Loucy (cell line): ENCODE measurements around the gene NUMB.

Experiments used
- H2AFZ ChIP-seq: fragments of 200-600 bp; sonication (generic); 2 replicates; pipeline ENCODE4 v1.6.0; 2016; ENCODE audit warnings: antibody characterized with exemption, mild to moderate bottlenecking, low read length, moderate library complexity
- H3F3A ChIP-seq: fragments of 200-600 bp; 2 replicates; pipeline ENCODE4 v1.6.0; 2016; ENCODE audit warnings: antibody characterized with exemption, low read depth, mild to moderate bottlenecking
- H3K27me3 ChIP-seq: fragments of 200-600 bp; sonication (generic); 2 replicates; pipeline ENCODE4 v1.6.1; 2014; ENCODE audit warnings: low read length, mild to moderate bottlenecking; ENCODE audit not compliant: insufficient read depth, poor library complexity, severe bottlenecking
- H3K36me3 ChIP-seq: fragments of 200-600 bp; sonication (generic); 2 replicates; pipeline ENCODE4 v1.6.1; 2016; ENCODE audit warnings: low read length; ENCODE audit not compliant: insufficient read depth
- H3K4me1 ChIP-seq: fragments of 200-600 bp; sonication (generic); 2 replicates; pipeline ENCODE4 v1.5.1; 2014; ENCODE audit warnings: low read length, mild to moderate bottlenecking; ENCODE audit not compliant: insufficient read depth, poor library complexity, severe bottlenecking
- H3K4me2 ChIP-seq: fragments of 200-600 bp; sonication (generic); 2 replicates; pipeline ENCODE4 v1.6.0; 2014; ENCODE audit warnings: antibody characterized with exemption, low read length, low read depth, mild to moderate bottlenecking; ENCODE audit not compliant: poor library complexity, severe bottlenecking
- H3K4me3 ChIP-seq: fragments of 200-600 bp; sonication (generic); 2 replicates; pipeline ENCODE4 v1.5.1; 2014; ENCODE audit warnings: low read length, mild to moderate bottlenecking, mixed read lengths; ENCODE audit not compliant: poor library complexity, severe bottlenecking
- H3K79me2 ChIP-seq: fragments of 200-600 bp; sonication (generic); 2 replicates; pipeline ENCODE4 v1.6.1; 2014; ENCODE audit warnings: low read length; ENCODE audit not compliant: insufficient read depth
- H3K9ac ChIP-seq: fragments of 200-600 bp; sonication (generic); 2 replicates; pipeline ENCODE4 v1.6.0; 2014; ENCODE audit warnings: mild to moderate bottlenecking, low read depth, low read length, moderate library complexity; ENCODE audit not compliant: poor library complexity, severe bottlenecking
- H3K9me2 ChIP-seq: fragments of 200-600 bp; sonication (generic); replicated peaks from 2 replicates; pipeline ENCODE4 v1.6.1; 2016; ENCODE audit warnings: low read depth, low read length, mixed read lengths
- H3K9me3 ChIP-seq: fragments of 200-600 bp; sonication (generic); 2 replicates; pipeline ENCODE4 v1.6.1; 2014; ENCODE audit warnings: mild to moderate bottlenecking, antibody characterized with exemption, low read length, low read depth; ENCODE audit not compliant: insufficient read depth
- H4K20me1 ChIP-seq: fragments of 200-600 bp; sonication (generic); 2 replicates; pipeline ENCODE4 v1.6.0; 2014; ENCODE audit warnings: antibody characterized with exemption, low read length, mild to moderate bottlenecking; ENCODE audit not compliant: insufficient read depth, poor library complexity, severe bottlenecking
- EZH2phosphoT487 ChIP-seq: fragments of 200-600 bp; IDR thresholded peaks from 2 replicates; pipeline ENCODE4 v1.6.1; 2018; ENCODE audit warnings: antibody characterized with exemption, mild to moderate bottlenecking, moderate library complexity, borderline replicate concordance
- TF ChIP-seq, protein P1 (sequence below): fragments of 200-600 bp; sonication (generic); conservative IDR thresholded peaks from 2 replicates; pipeline ENCODE4 v1.5.1; 2014; ENCODE audit warnings: mild to moderate bottlenecking, antibody characterized with exemption, low read length

NUMB gene

DNA sequence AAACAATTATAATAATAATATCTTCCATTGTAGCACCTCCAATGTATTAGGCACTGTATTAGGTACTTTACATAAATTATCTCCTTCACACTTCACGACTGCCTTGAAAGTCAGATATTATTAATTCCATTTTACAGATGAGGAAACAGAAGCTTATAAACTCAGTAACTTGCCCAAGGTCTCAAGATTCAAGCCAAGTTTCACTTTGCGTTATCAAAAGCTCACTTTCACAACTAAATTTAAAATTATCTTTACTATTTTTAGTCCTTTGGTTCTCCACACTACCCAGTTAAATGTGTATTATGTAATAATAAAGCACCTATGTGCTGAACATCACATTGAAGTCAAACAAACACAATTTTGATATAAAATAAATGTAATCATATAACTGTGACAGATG is 55.8 kb downstream of the NUMB start:
- no peaks in the 10 kb centered on the region for H3K9me3 ChIP-seq
- no peaks in the 10 kb centered on the region for H3K9me2 ChIP-seq
- no peak overlapping the region for H2AFZ ChIP-seq
- H3K9ac ChIP-seq, result no peak overlapping the region
- no peaks in the 10 kb centered on the region for H3K4me1 ChIP-seq
- TF ChIP-seq EZH2phosphoT487, result no peak
- TF ChIP-seq, protein P1, sequence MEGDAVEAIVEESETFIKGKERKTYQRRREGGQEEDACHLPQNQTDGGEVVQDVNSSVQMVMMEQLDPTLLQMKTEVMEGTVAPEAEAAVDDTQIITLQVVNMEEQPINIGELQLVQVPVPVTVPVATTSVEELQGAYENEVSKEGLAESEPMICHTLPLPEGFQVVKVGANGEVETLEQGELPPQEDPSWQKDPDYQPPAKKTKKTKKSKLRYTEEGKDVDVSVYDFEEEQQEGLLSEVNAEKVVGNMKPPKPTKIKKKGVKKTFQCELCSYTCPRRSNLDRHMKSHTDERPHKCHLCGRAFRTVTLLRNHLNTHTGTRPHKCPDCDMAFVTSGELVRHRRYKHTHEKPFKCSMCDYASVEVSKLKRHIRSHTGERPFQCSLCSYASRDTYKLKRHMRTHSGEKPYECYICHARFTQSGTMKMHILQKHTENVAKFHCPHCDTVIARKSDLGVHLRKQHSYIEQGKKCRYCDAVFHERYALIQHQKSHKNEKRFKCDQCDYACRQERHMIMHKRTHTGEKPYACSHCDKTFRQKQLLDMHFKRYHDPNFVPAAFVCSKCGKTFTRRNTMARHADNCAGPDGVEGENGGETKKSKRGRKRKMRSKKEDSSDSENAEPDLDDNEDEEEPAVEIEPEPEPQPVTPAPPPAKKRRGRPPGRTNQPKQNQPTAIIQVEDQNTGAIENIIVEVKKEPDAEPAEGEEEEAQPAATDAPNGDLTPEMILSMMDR, result no peak
- no peaks in the 10 kb centered on the region for H3K27me3 ChIP-seq
- H3K4me2 ChIP-seq, result no peak overlapping the region
- no peak overlapping the region for H3K4me3 ChIP-seq
- no peaks in the 10 kb centered on the region for H4K20me1 ChIP-seq
- peaks cover 11% of the 10 kb centered on the region for H3K79me2 ChIP-seq
- peaks cover 7% of the 10 kb centered on the region; the same call in 1 of the 2 replicates for H3K36me3 ChIP-seq
- H3F3A ChIP-seq, result no peaks in the 10 kb centered on the region

DNA sequence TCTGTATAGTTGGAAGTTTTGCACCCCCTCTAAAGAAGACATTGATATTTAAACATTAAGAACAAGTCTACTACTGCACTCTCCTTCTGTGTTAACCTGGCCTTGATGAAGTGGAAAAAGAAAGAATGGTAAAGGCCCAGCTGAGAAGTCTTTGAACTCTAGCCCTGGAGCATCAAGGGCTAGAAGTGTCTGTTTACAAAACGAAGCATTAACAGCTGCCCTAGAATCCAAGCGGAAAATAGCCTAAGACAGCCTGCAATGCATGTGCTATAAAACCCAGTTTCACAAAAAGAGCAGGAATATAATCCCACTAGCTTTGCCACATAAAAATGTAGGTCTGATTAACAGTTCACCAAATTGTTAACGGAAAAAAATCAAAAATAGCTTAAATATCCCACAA is 60.5 kb downstream of the NUMB start:
- Histone ChIP-seq H3F3A (no peaks in the 10 kb centered on the region), H3K4me1 (no peaks in the 10 kb centered on the region), H3K4me3 (no peak overlapping the region), H2AFZ (no peak overlapping the region), H3K9me2 (no peaks in the 10 kb centered on the region), H3K9me3 (no peaks in the 10 kb centered on the region), H3K27me3 (no peaks in the 10 kb centered on the region), H3K9ac (no peak overlapping the region), H4K20me1 (no peaks in the 10 kb centered on the region), H3K4me2 (no peak overlapping the region), H3K36me3 (no peaks in the 10 kb centered on the region), H3K79me2 (peaks cover 21% of the 10 kb centered on the region)
- TF ChIP-seq, protein P1, result no peak
- TF ChIP-seq EZH2phosphoT487, result no peak

DNA sequence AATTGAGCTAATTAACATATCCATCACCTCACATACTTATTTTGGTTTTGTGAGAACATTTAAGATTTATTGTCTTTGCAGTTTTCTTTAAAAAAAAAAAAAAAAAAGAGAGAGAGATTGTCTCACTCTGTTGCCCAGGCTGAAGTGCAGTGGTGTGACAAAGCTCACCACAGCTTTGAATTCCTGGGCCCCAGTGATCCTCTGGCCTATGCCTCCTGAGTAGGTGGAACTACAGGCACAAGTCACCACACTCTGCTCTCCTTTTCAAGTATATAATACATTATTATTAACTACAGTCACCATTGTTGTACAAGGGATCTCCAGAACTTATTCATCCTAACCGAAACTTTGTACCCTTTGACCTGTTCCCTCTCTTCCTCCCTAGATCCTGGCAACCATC is 64.0 kb downstream of the NUMB start:
- no peak overlapping the region for H2AFZ ChIP-seq
- no peaks in the 10 kb centered on the region for H4K20me1 ChIP-seq
- no peak overlapping the region for H3K9ac ChIP-seq
- H3K4me1 ChIP-seq, result no peaks in the 10 kb centered on the region
- no peaks in the 10 kb centered on the region for H3K9me3 ChIP-seq
- H3F3A ChIP-seq, result no peaks in the 10 kb centered on the region
- no peak overlapping the region for H3K4me3 ChIP-seq
- peaks cover 21% of the 10 kb centered on the region for H3K79me2 ChIP-seq
- no peaks in the 10 kb centered on the region for H3K27me3 ChIP-seq
- no peaks in the 10 kb centered on the region for H3K36me3 ChIP-seq
- TF ChIP-seq, protein P1, result no peak
- TF ChIP-seq EZH2phosphoT487, result no peak
- H3K4me2 ChIP-seq, result no peak overlapping the region
- H3K9me2 ChIP-seq, result no peaks in the 10 kb centered on the region
